ENCODE results near the gene GPR158.

The GPR158 gene

GRCh38 chr10:25481467-25481866 lies 306.7 kb downstream of the GPR158 start:
- DNase-seq: no peak
- ATAC-seq: no peak
- Mint-ChIP-seq H3K9me3 (peaks cover 9 to 10% of the 10 kb centered on the region in 2 donors), H3K4me1 (no peaks in the 10 kb centered on the region), H3K4me3 (no peak overlapping the region), H3K27me3 (no peaks in the 10 kb centered on the region), H3K27ac (no peak overlapping the region)

- ATAC-seq (no peak), DNase-seq (no peak)
- Mint-ChIP-seq H3K4me1 (no peaks in the 10 kb centered on the region), H3K27me3 (no peaks in the 10 kb centered on the region), H3K9me3 (peaks cover 9 to 10% of the 10 kb centered on the region in 2 donors), H3K27ac (no peak overlapping the region), H3K4me3 (no peak overlapping the region)
These were observed 309.2 kb downstream of the GPR158 start for GRCh38 chr10:25483999-25484398.

- Mint-ChIP-seq H3K4me3 (no peak overlapping the region), H3K9me3 (peaks cover 0 to 10% of the 10 kb centered on the region in 2 donors), H3K27ac (no peak overlapping the region), H3K27me3 (no peaks in the 10 kb centered on the region), H3K4me1 (no peaks in the 10 kb centered on the region)
- ATAC-seq (no peak), DNase-seq (no peak)
These were observed 312.5 kb downstream of the GPR158 start for GRCh38 chr10:25487266-25487665.

GRCh38 chr10:25492040-25492439 lies 317.2 kb downstream of the GPR158 start:
- no peaks in the 10 kb centered on the region for H3K27me3 Mint-ChIP-seq
- peaks cover 0 to 8% of the 10 kb centered on the region in 2 donors for H3K9me3 Mint-ChIP-seq
- H3K4me3 Mint-ChIP-seq: no peak overlapping the region
- DNase-seq: no peak
- no peak for ATAC-seq
- no peak overlapping the region for H3K27ac Mint-ChIP-seq
- H3K4me1 Mint-ChIP-seq: no peaks in the 10 kb centered on the region

- ATAC-seq: no peak
- H3K4me1 Mint-ChIP-seq: no peaks in the 10 kb centered on the region
These were observed 317.9 kb downstream of the GPR158 start for GRCh38 chr10:25492680-25493079.

GRCh38 chr10:25493122-25493893 lies 318.5 kb downstream of the GPR158 start:
- ATAC-seq (no peak), DNase-seq (no peak)
- no peak overlapping the region for H3K27ac Mint-ChIP-seq
- no peaks in the 10 kb centered on the region for H3K27me3 Mint-ChIP-seq
- peaks cover 0 to 8% of the 10 kb centered on the region in 2 donors for H3K9me3 Mint-ChIP-seq
- H3K4me1 Mint-ChIP-seq: no peaks in the 10 kb centered on the region
- no peak overlapping the region for H3K4me3 Mint-ChIP-seq

More at GRCh38 chr10:25492680-25493079, 317.9 kb downstream of the GPR158 start:
- H3K27ac Mint-ChIP-seq: no peak overlapping the region
- no peak overlapping the region for H3K4me3 Mint-ChIP-seq
- DNase-seq: no peak
- no peaks in the 10 kb centered on the region for H3K27me3 Mint-ChIP-seq
- H3K9me3 Mint-ChIP-seq: peaks cover 0 to 8% of the 10 kb centered on the region in 2 donors

GRCh38 chr10:25497246-25497645 lies 322.4 kb downstream of the GPR158 start:
- H3K27me3 Mint-ChIP-seq: no peaks in the 10 kb centered on the region
- DNase-seq (no peak), ATAC-seq (no peak)
- no peak overlapping the region for H3K4me3 Mint-ChIP-seq
- no peak overlapping the region for H3K27ac Mint-ChIP-seq
- H3K9me3 Mint-ChIP-seq: peaks cover 0 to 18% of the 10 kb centered on the region in 2 donors
- H3K4me1 Mint-ChIP-seq: no peaks in the 10 kb centered on the region

- Mint-ChIP-seq H3K9me3 (peaks cover 0 to 20% of the 10 kb centered on the region in 2 donors), H3K4me3 (no peak overlapping the region), H3K27ac (no peak overlapping the region), H3K27me3 (no peaks in the 10 kb centered on the region), H3K4me1 (no peaks in the 10 kb centered on the region)
- ATAC-seq: no peak
- no peak for DNase-seq
These were observed 323.8 kb downstream of the GPR158 start for GRCh38 chr10:25498645-25499044.

GRCh38 chr10:25501912-25502311 lies 327.1 kb downstream of the GPR158 start:
- no peaks in the 10 kb centered on the region for H3K4me1 Mint-ChIP-seq

GRCh38 chr10:25502453-25502852 lies 327.7 kb downstream of the GPR158 start:
- Mint-ChIP-seq H3K4me3 (no peak overlapping the region), H3K27me3 (no peaks in the 10 kb centered on the region), H3K27ac (peak overlapping the region in 1 of 2 donors; percentile 42), H3K9me3 (peaks cover 0 to 12% of the 10 kb centered on the region in 2 donors), H3K4me1 (no peaks in the 10 kb centered on the region)
- no peak for DNase-seq
- no peak for ATAC-seq

More at GRCh38 chr10:25501912-25502311, 327.1 kb downstream of the GPR158 start:
- no peak for DNase-seq
- H3K27ac Mint-ChIP-seq: no peak overlapping the region
- H3K27me3 Mint-ChIP-seq: no peaks in the 10 kb centered on the region
- ATAC-seq: no peak
- H3K4me3 Mint-ChIP-seq: no peak overlapping the region
- peaks cover 0 to 12% of the 10 kb centered on the region in 2 donors for H3K9me3 Mint-ChIP-seq

GRCh38 chr10:25504306-25504705 lies 329.5 kb downstream of the GPR158 start:
- Mint-ChIP-seq H3K4me3 (no peak overlapping the region), H3K27me3 (no peaks in the 10 kb centered on the region), H3K27ac (no peak overlapping the region), H3K9me3 (peaks cover 0 to 12% of the 10 kb centered on the region in 2 donors), H3K4me1 (no peaks in the 10 kb centered on the region)
- DNase-seq (no peak), ATAC-seq (no peak)

GRCh38 chr10:25504838-25505237 lies 330.0 kb downstream of the GPR158 start:
- no peaks in the 10 kb centered on the region for H3K27me3 Mint-ChIP-seq
- H3K4me3 Mint-ChIP-seq: no peak overlapping the region
- no peak for ATAC-seq
- no peak overlapping the region for H3K27ac Mint-ChIP-seq
- DNase-seq: no peak
- H3K9me3 Mint-ChIP-seq: peaks cover 0 to 12% of the 10 kb centered on the region in 2 donors
- H3K4me1 Mint-ChIP-seq: no peaks in the 10 kb centered on the region

- H3K27ac Mint-ChIP-seq: no peak overlapping the region
- ATAC-seq (no peak), DNase-seq (no peak)
- H3K9me3 Mint-ChIP-seq: peaks cover 0 to 12% of the 10 kb centered on the region in 2 donors
- no peaks in the 10 kb centered on the region for H3K4me1 Mint-ChIP-seq
- H3K4me3 Mint-ChIP-seq: no peak overlapping the region
- no peaks in the 10 kb centered on the region for H3K27me3 Mint-ChIP-seq
These were observed 330.7 kb downstream of the GPR158 start for GRCh38 chr10:25505466-25505865.

GRCh38 chr10:25506821-25507335 lies 332.1 kb downstream of the GPR158 start:
- no peak for DNase-seq
- H3K9me3 Mint-ChIP-seq: peaks cover 0 to 6% of the 10 kb centered on the region in 2 donors
- ATAC-seq: no peak
- H3K27ac Mint-ChIP-seq: no peak overlapping the region
- H3K4me3 Mint-ChIP-seq: no peak overlapping the region
- no peaks in the 10 kb centered on the region for H3K27me3 Mint-ChIP-seq
- no peaks in the 10 kb centered on the region for H3K4me1 Mint-ChIP-seq

GRCh38 chr10:25508112-25508815 lies 333.5 kb downstream of the GPR158 start:
- Mint-ChIP-seq H3K27ac (no peak overlapping the region), H3K27me3 (no peaks in the 10 kb centered on the region), H3K9me3 (peaks cover 3 to 4% of the 10 kb centered on the region in 2 donors), H3K4me3 (no peak overlapping the region), H3K4me1 (no peaks in the 10 kb centered on the region)
- DNase-seq (no peak), ATAC-seq (no peak)

GRCh38 chr10:25509151-25509550 lies 334.4 kb downstream of the GPR158 start:
- DNase-seq: no peak
- no peaks in the 10 kb centered on the region for H3K4me1 Mint-ChIP-seq
- no peak overlapping the region for H3K4me3 Mint-ChIP-seq
- H3K9me3 Mint-ChIP-seq: peaks cover 10 to 13% of the 10 kb centered on the region in 2 donors
- no peak overlapping the region for H3K27ac Mint-ChIP-seq
- no peak for ATAC-seq
- H3K27me3 Mint-ChIP-seq: no peaks in the 10 kb centered on the region
